Stimulated activated CD8-positive, alpha-beta memory T cell treated with anti-CD3 and anti-CD28 coated beads, Interleukin-12 subunit alpha, Interleukin-12 subunit beta, amount 100 ng/mL, for 4 hours (primary cell): ENCODE measurements around the gene MYD88.
"Not testable (repeated sequence)": the region's sequence is repeated elsewhere in the genome, so short reads cannot be mapped to it uniquely, and the experiment has no call there.

Experiments
- DNase-seq: peaks from one replicate; pipeline ENCODE4 v3.0.0-alpha.2; 2020; ENCODE audit warnings: low read depth

Gene MYD88

GRCh38 chr3:38126121-38126892 lies 12.2 kb upstream of the MYD88 start:
- no peak for DNase-seq

- DNase-seq: no peak
These were observed 10.7 kb upstream of the MYD88 start for GRCh38 chr3:38127611-38128302.

DNA sequence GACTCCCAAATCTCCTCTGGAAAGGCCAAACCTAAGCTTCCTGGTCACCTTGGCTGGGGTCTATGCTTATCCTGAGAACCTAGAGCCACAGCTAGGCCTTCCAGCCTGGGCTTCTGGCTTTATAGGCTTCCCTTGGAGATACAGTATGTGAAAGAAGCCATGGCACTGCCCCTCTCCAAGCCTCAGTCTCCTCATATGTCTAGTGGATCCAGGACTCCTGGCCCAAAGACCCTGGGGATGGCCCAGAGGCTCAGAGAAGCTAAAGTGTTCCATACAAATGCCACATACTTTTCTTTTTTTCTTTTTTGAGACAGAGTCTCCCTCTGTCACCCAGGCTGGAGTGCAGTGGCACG lies 10.2 kb upstream of the MYD88 start:
- DNase-seq: no peak

- no peak for DNase-seq
These were observed 9.4 kb upstream of the MYD88 start for GRCh38 chr3:38129058-38129457.

- DNase-seq: no peak
These were observed 7.8 kb upstream of the MYD88 start for GRCh38 chr3:38130631-38131065.

DNA sequence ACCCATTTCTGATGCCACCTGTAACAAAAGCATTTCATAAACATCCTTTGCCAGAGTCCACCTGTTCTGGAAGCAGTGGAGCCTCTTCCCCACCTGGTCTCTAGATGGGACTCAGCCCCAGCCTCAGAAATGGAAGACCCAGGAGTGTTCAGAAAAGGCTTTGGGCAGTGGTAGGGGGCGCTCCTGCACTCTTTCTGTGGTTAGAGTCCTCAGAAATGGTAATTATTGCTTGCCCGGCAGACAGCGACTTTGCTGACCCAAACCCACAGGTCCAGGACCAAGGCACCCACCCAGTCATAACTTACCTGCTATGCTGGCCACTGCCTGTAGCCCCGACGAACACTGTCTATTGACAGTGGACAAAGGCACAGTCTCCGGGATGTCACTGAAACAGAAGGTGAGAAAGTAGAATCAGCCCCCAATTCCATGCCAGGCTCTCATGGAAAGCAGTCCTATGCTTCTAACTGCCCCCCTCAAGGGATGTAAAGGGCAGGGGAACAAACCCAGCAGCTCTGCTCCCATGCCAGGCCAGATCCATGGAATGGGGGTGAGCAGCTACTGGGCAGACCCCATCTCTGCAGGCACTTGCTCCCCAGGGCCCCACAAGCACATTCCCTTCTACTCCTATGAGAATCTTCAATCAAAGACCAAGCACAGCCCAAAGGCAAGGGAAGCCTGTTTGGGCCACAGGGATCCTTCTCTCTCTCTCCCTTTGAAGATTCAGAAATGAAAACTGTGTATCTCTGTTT lies 6.7 kb upstream of the MYD88 start:
- no peak for DNase-seq

GRCh38 chr3:38133209-38133556 lies 5.3 kb upstream of the MYD88 start:
- DNase-seq: no peak

- no peak for DNase-seq
These were observed 4.7 kb upstream of the MYD88 start for GRCh38 chr3:38133557-38134405.

DNA sequence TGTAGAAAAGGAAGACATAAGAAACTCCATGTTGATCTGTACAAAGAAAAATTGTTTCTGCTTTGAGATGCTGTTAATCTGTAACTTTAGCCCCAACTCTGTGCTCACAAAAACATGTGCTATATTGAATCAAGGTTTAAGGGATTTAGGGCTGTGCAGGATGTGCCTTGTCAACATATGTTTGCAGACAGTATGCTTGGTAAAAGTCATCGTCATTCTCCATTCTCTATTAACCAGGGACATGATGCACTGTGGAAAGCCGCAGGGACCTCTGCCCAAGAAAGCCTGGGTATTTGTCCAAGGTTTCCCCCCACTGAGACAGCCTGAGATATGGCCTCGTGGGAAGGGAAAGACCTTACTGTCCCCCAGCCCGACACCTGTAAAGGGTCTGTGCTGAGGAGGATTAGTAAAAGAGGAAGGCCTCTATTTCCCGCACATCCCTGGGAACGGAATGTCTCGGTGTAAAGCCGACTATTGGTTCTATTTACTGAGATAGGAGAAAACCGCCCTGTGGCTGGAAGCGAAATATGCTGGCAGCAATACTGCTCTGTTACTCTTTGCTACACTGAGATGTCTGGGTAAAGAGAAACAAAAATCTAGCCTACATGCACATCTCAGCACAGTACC lies 3.8 kb upstream of the MYD88 start:
- DNase-seq: not testable (repeated sequence)

GRCh38 chr3:38135621-38136277 lies 2.7 kb upstream of the MYD88 start:
- DNase-seq: not testable (repeated sequence)

GRCh38 chr3:38136393-38136776 lies 2.1 kb upstream of the MYD88 start:
- DNase-seq: no peak

DNA sequence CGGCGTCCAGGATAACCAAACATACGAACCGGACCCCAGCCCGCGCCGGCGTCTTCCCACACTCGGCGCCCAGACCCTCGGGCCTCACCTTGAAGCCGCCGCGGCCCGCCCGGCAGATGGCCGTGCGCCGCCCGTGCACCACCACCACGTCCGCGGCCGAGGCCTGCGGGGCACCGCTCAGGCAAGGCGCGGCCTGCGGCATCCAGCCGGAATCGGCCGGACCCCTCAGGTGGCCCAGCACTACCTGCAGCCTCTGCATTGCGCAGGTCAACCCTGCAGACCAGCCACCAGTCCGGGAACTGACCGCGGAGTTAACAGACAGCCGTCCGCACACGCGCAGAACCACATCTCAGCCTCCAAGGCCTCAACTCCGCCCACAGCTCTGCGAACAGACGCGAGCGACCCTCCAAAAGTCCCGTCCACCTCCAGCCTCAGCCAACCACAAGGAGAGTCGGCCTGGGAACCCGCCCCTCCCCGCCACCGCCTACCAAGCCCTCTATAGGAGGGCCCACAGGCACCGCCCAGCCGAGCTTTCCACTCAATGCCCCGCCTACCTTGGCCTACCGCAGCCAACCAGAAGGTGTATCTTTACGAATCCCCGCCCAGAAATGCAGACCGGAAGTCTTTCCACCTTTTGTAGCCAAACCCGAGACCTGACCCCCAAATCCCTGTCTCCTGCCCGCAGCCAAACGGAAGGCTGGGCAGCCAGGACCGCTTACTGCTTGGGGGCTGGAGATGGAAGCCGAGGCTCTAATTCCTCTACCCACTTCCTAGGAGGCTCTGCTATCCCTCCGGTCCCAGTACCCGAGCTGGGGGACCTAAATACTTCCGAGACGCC lies 1.5 kb upstream of the MYD88 start, which contains the start of gene ACAA1:
Gene ACAA1, minus strand, starts transcription at position 351 of the 838 bp plus-strand sequence. Its CDS starts 92 bp downstream, at position 259.
- peak; percentile 96 for DNase-seq

DNA sequence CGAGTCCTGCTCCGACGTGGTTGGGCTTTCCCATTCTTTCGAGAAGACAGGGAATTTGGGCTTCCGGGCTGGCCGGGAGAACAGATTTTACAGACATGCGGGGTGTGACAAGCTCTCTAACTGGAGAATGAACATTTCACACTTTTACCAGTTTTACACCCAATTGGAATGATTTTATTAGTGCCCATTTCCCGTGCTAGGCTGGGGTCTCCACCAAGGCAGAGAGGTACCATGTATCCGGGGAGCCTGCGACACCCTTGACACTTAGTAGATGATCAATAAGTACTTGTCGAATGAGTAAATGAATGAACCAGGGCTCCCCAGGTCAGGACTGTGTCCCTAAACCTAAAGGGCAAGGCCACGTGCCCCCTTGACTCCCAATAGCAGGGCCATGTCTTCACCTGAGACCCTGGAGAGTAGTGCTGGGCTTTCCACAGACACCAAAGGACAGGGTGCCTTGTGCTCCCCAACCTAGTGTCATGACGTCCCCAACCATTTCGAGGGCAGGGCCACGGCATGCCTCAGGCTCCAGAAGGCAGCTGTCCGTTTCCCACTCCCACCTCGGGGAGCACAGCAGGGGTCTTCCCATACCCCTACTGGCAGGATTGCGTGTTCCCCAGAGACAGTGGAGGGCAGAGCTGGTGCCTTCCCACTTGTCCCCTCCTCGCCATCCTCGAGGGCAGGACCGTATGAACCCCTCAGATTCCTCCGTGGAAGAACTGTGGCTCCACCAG lies 679 bp upstream of the MYD88 start:
- no peak for DNase-seq

- DNase-seq: no peak
These were observed 730 bp downstream of the MYD88 start for GRCh38 chr3:38139191-38139590.

GRCh38 chr3:38139652-38140051 lies 1.2 kb downstream of the MYD88 start:
- no peak for DNase-seq

- DNase-seq: no peak
These were observed 2.1 kb downstream of the MYD88 start for GRCh38 chr3:38140326-38141172.

DNA sequence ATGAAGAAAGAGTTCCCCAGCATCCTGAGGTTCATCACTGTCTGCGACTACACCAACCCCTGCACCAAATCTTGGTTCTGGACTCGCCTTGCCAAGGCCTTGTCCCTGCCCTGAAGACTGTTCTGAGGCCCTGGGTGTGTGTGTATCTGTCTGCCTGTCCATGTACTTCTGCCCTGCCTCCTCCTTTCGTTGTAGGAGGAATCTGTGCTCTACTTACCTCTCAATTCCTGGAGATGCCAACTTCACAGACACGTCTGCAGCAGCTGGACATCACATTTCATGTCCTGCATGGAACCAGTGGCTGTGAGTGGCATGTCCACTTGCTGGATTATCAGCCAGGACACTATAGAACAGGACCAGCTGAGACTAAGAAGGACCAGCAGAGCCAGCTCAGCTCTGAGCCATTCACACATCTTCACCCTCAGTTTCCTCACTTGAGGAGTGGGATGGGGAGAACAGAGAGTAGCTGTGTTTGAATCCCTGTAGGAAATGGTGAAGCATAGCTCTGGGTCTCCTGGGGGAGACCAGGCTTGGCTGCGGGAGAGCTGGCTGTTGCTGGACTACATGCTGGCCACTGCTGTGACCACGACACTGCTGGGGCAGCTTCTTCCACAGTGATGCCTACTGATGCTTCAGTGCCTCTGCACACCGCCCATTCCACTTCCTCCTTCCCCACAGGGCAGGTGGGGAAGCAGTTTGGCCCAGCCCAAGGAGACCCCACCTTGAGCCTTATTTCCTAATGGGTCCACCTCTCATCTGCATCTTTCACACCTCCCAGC lies 2.9 kb downstream of the MYD88 start:
- no peak for DNase-seq

- DNase-seq: no peak
These were observed 3.5 kb downstream of the MYD88 start for GRCh38 chr3:38141952-38142273.
